Calu3 (cell line): ENCODE results near the gene TICAM1. TPM values are rescaled to one million over a fixed set of nuclear protein-coding genes. Genes with fewer than 3 reads are reported as not detected.
"Not testable (repeated sequence)": the region's sequence is repeated elsewhere in the genome, so short reads cannot be mapped to it uniquely, and the experiment has no call there.

Experiments used
- BruUV-seq: library from RNA; stranded (reverse); fragments of 400-500 nt; replicated peaks from 2 replicates; lab custom pipeline; 2021; lab: Mats Ljungman, UMichigan
- CTCF ChIA-PET: fragments of 300-600 bp; sonication (Branson Sonifier 250); formaldehyde crosslinking; loops from one replicate; lab custom pipeline; 2022; ENCODE audit warnings: antibody characterized with exemption; lab: Charles Lee
- DNase-seq: peaks from one replicate; pipeline ENCODE4 v3.0.0; 2022
- H3K27ac Mint-ChIP-seq: one replicate; pipeline ENCODE4 v1.8.0; 2022; ENCODE audit warnings: mixed read lengths; ENCODE audit not compliant: unreplicated experiment
- H3K27me3 Mint-ChIP-seq: one replicate; pipeline ENCODE4 v1.8.0; 2022; ENCODE audit warnings: mixed read lengths; ENCODE audit not compliant: unreplicated experiment
- H3K36me3 Mint-ChIP-seq: one replicate; pipeline ENCODE4 v1.8.0; 2022; ENCODE audit warnings: mild to moderate bottlenecking, moderate library complexity, mixed read lengths; ENCODE audit not compliant: insufficient read depth, unreplicated experiment
- H3K4me1 Mint-ChIP-seq: one replicate; pipeline ENCODE4 v1.8.0; 2022; ENCODE audit warnings: mild to moderate bottlenecking, low read depth, mixed read lengths; ENCODE audit not compliant: unreplicated experiment
- H3K4me3 Mint-ChIP-seq: one replicate; pipeline ENCODE4 v1.8.0; 2022; ENCODE audit warnings: mild to moderate bottlenecking, low read depth, moderate library complexity, mixed read lengths; ENCODE audit not compliant: unreplicated experiment
- H3K9me3 Mint-ChIP-seq: one replicate; pipeline ENCODE4 v1.8.0; 2022; ENCODE audit warnings: low read depth, mixed read lengths; ENCODE audit not compliant: unreplicated experiment
- CTCF ChIP-seq: fragments of 200-600 bp; IDR thresholded peaks from one replicate; pipeline ENCODE4 v1.8.0; 2022; ENCODE audit warnings: antibody characterized with exemption; ENCODE audit not compliant: unreplicated experiment
- intact Hi-C: fragments of 100-400 bp; cut with micrococcal nuclease; formaldehyde crosslinking; loops from one replicate; pipeline ENCODE4 v1.10.0; 2022; ENCODE audit not compliant: unreplicated experiment
- total RNA-seq: library from RNA; stranded (reverse); gene quantifications from 2 replicates; pipeline ENCODE4 v1.2.3, GENCODE V29; 2022

Gene TICAM1
- total RNA-seq, 1 experiment from 2014 or later = 13.5 TPM

GRCh38 chr19:4780860-4781259 lies 50.7 kb downstream of the TICAM1 start:
- TF ChIP-seq CTCF = no peak
- CTCF ChIA-PET = interaction anchor here (0.7 kb wide), 1 partner anchor 220 kb away, joined by 3 read pairs; no protein-coding TSS in a partner anchor
- H3K27ac Mint-ChIP-seq = no peak overlapping the region
- peaks cover 47% of the 10 kb centered on the region for H3K27me3 Mint-ChIP-seq
- BruUV-seq = no TSS peak
- H3K4me1 Mint-ChIP-seq = no peaks in the 10 kb centered on the region
- no peak overlapping the region for H3K4me3 Mint-ChIP-seq
- intact Hi-C loops = no loop called here
- no peak for DNase-seq
- no peaks in the 10 kb centered on the region for H3K36me3 Mint-ChIP-seq
- no peaks in the 10 kb centered on the region for H3K9me3 Mint-ChIP-seq

- H3K27ac Mint-ChIP-seq, H3K9me3 Mint-ChIP-seq, BruUV-seq, intact Hi-C loops, H3K4me1 Mint-ChIP-seq, CTCF ChIA-PET, H3K4me3 Mint-ChIP-seq, DNase-seq, H3K36me3 Mint-ChIP-seq: not testable (repeated sequence)
- peaks cover 55% of the 10 kb centered on the region for H3K27me3 Mint-ChIP-seq
These were observed 53.4 kb downstream of the TICAM1 start for GRCh38 chr19:4778124-4778523.

- CTCF ChIA-PET = no interaction called here
- H3K36me3 Mint-ChIP-seq = peaks cover 3% of the 10 kb centered on the region
- BruUV-seq = no TSS peak
These were observed 54.9 kb downstream of the TICAM1 start for GRCh38 chr19:4776436-4777211.

DNA sequence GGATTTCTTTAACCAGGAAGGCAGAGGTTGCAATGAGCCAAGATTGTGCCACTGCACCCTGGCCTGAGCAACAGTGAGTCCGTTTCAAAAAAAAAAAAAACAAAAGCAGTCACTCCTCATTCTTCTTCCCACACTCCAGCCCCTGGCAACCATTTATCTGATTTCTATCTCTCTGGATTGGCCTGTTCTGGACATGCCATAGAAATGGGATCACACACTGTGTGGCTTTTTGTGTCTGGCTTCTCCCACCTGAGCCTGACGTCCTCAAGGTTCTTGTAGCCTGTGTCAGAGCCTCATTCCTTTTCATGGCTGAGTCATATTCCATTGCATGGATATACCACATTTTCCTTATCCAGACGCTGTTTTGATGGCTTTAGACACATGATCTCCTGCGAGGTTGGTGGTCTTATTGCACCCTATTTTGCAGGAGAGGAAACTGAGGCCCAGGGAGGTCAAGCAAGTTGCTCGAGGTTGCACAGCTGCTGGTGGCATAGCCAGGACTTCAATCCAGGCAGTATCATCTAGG lies 55.8 kb downstream of the TICAM1 start:
- no peak for TF ChIP-seq CTCF
- no peak overlapping the region for H3K4me3 Mint-ChIP-seq
- intact Hi-C loops = no loop called here

More at GRCh38 chr19:4776436-4777211, 54.9 kb downstream of the TICAM1 start:
- Mint-ChIP-seq H3K27ac (no peak overlapping the region), H3K4me1 (peaks cover 8% of the 10 kb centered on the region), H3K27me3 (peaks cover 59% of the 10 kb centered on the region), H3K9me3 (no peaks in the 10 kb centered on the region), H3K4me3 (no peak overlapping the region)
- DNase-seq = no peak
- intact Hi-C loops = no loop called here
- TF ChIP-seq CTCF = no peak

DNA sequence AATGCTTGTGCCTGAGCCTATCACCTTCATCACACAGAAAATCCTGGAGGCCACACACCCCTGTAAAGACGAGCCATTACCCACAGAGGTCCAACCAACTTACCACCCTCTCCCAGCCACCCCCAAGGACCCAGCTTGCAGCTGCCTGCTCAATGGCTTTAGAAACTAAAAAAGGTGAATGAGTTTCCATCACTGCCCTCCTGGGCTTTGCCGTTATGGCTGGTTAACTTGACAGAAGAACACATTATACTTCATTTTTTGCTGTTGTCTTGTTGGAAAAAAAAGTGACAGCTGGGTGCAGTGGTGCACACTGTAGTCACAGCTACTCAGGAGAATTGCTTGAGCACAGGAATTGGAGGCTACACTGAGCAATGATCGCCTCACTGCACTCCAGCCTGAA lies 57.4 kb downstream of the TICAM1 start:
- H3K27ac Mint-ChIP-seq = no peak overlapping the region
- H3K4me3 Mint-ChIP-seq = no peak overlapping the region
- BruUV-seq = no TSS peak
- intact Hi-C loops = no loop called here
- peaks cover 8% of the 10 kb centered on the region for H3K4me1 Mint-ChIP-seq
- CTCF ChIA-PET = no interaction called here
- no peaks in the 10 kb centered on the region for H3K9me3 Mint-ChIP-seq
- no peak for DNase-seq
- TF ChIP-seq CTCF = no peak
- peaks cover 59% of the 10 kb centered on the region for H3K27me3 Mint-ChIP-seq
- H3K36me3 Mint-ChIP-seq = peaks cover 3% of the 10 kb centered on the region

More for the DNA sequence above, 55.8 kb downstream of the TICAM1 start:
- H3K27me3 Mint-ChIP-seq = peaks cover 59% of the 10 kb centered on the region
- no peaks in the 10 kb centered on the region for H3K9me3 Mint-ChIP-seq
- CTCF ChIA-PET = no interaction called here
- H3K4me1 Mint-ChIP-seq = peaks cover 8% of the 10 kb centered on the region
- no TSS peak for BruUV-seq
- H3K36me3 Mint-ChIP-seq = peaks cover 3% of the 10 kb centered on the region
- no peak overlapping the region for H3K27ac Mint-ChIP-seq
- DNase-seq = no peak
